H9 (cell line): Measurements from ENCODE around the gene GPATCH1. TPM values are rescaled to one million over a fixed set of nuclear protein-coding genes. Genes with fewer than 3 reads are reported as not detected.

Source experiments
- DNase-seq: peaks from one replicate; pipeline ENCODE4 v3.0.0-alpha.2; 2017
- H2AFZ ChIP-seq: one replicate; pipeline ENCODE4 v1.6.1; 2013; ENCODE audit warnings: mild to moderate bottlenecking, low read length, control low read depth, moderate library complexity
- H2AK5ac ChIP-seq: 2 replicates; pipeline ENCODE4 v1.6.1; 2013; ENCODE audit warnings: low read length, control low read depth, mixed read lengths; ENCODE audit not compliant: insufficient read length
- H2BK120ac ChIP-seq: one replicate; pipeline ENCODE4 v1.6.1; 2013; ENCODE audit warnings: low read depth, mild to moderate bottlenecking, low read length, control low read depth, inconsistent platforms; ENCODE audit not compliant: poor library complexity, severe bottlenecking
- H2BK12ac ChIP-seq: 2 replicates; pipeline ENCODE4 v1.6.1; 2013; ENCODE audit warnings: low read length, control low read depth, mixed read lengths, low read depth; ENCODE audit not compliant: insufficient read length
- H2BK15ac ChIP-seq: 2 replicates; pipeline ENCODE4 v1.6.1; 2013; ENCODE audit warnings: low read depth, low read length, control low read depth
- H2BK20ac ChIP-seq: one replicate; pipeline ENCODE4 v1.6.1; 2013; ENCODE audit warnings: low read depth, mild to moderate bottlenecking, low read length, control low read depth, inconsistent platforms; ENCODE audit not compliant: poor library complexity, severe bottlenecking
- H2BK5ac ChIP-seq: 2 replicates; pipeline ENCODE4 v1.6.1; 2013; ENCODE audit warnings: low read length, control low read depth, mixed read lengths; ENCODE audit not compliant: insufficient read length
- H3K14ac ChIP-seq: 2 replicates; pipeline ENCODE4 v1.6.1; 2013; ENCODE audit warnings: low read length, control low read depth; ENCODE audit not compliant: insufficient read depth
- H3K18ac ChIP-seq: 2 replicates; pipeline ENCODE4 v1.6.1; 2013; ENCODE audit warnings: low read depth, mild to moderate bottlenecking, mixed read lengths, low read length, control low read depth; ENCODE audit not compliant: insufficient read length
- H3K23ac ChIP-seq: 2 replicates; pipeline ENCODE4 v1.6.1; 2013; ENCODE audit warnings: low read length, control low read depth, mixed read lengths, low read depth; ENCODE audit not compliant: insufficient read length
- H3K23me2 ChIP-seq: 2 replicates; pipeline ENCODE4 v1.6.1; 2013; ENCODE audit warnings: low read depth, mild to moderate bottlenecking, mixed read lengths, low read length, control low read depth; ENCODE audit not compliant: insufficient read length, poor library complexity, severe bottlenecking
- H3K27ac ChIP-seq: 2 replicates; pipeline ENCODE4 v1.5.1; 2013; ENCODE audit warnings: low read length, control low read depth, mixed read lengths, low read depth; ENCODE audit not compliant: insufficient read length
- H3K27me3 ChIP-seq: 2 replicates; pipeline ENCODE4 v1.6.1; 2013; ENCODE audit warnings: low read length, control low read depth, inconsistent platforms; ENCODE audit not compliant: insufficient read depth
- H3K4ac ChIP-seq: 2 replicates; pipeline ENCODE4 v1.6.1; 2013; ENCODE audit warnings: low read depth, mild to moderate bottlenecking, control low read depth, inconsistent platforms, low read length, moderate library complexity
- H3K4me1 ChIP-seq: 2 replicates; pipeline ENCODE4 v1.6.1; 2013; ENCODE audit warnings: low read length, control low read depth, inconsistent platforms; ENCODE audit not compliant: insufficient read depth
- H3K4me2 ChIP-seq: 2 replicates; pipeline ENCODE4 v1.6.1; 2013; ENCODE audit warnings: low read length, control low read depth, mixed read lengths; ENCODE audit not compliant: insufficient read length, insufficient read depth
- H3K56ac ChIP-seq: 2 replicates; pipeline ENCODE4 v1.6.1; 2013; ENCODE audit warnings: low read depth, mild to moderate bottlenecking, mixed read lengths, low read length, control low read depth; ENCODE audit not compliant: insufficient read length
- H3K79me1 ChIP-seq: 2 replicates; pipeline ENCODE4 v1.6.1; 2013; ENCODE audit warnings: low read depth, mild to moderate bottlenecking, moderate library complexity, low read length, control low read depth, inconsistent platforms; ENCODE audit not compliant: insufficient read depth, poor library complexity, severe bottlenecking
- H3K79me2 ChIP-seq: 2 replicates; pipeline ENCODE4 v1.6.1; 2013; ENCODE audit warnings: low read length, control low read depth, inconsistent platforms; ENCODE audit not compliant: insufficient read depth
- H3K9ac ChIP-seq: 2 replicates; pipeline ENCODE4 v1.6.1; 2013; ENCODE audit warnings: low read length, control low read depth, mixed read lengths; ENCODE audit not compliant: insufficient read length; ENCODE audit errors: extremely low read depth
- H3K9me3 ChIP-seq: one replicate; pipeline ENCODE4 v1.6.1; 2013; ENCODE audit warnings: low read depth, low read length, inconsistent platforms; ENCODE audit not compliant: control insufficient read depth
- H3T11ph ChIP-seq: one replicate; pipeline ENCODE4 v1.6.1; 2013; ENCODE audit warnings: mild to moderate bottlenecking, low read length, control low read depth, inconsistent platforms
- H4K20me1 ChIP-seq: one replicate; pipeline ENCODE4 v1.6.1; 2013; ENCODE audit not compliant: control insufficient read depth, insufficient read length, insufficient read depth
- H4K5ac ChIP-seq: 2 replicates; pipeline ENCODE4 v1.6.1; 2013; ENCODE audit warnings: low read depth, mild to moderate bottlenecking, mixed read lengths, low read length, control low read depth; ENCODE audit not compliant: insufficient read length
- H4K8ac ChIP-seq: replicated peaks from 2 replicates; pipeline ENCODE4 v1.6.1; 2013; ENCODE audit warnings: low read length, control low read depth, mixed read lengths, low read depth; ENCODE audit not compliant: insufficient read length
- H4K91ac ChIP-seq: 2 replicates; pipeline ENCODE4 v1.6.1; 2013; ENCODE audit warnings: low read depth, mild to moderate bottlenecking, moderate library complexity, mixed read lengths, low read length, control low read depth; ENCODE audit not compliant: insufficient read length
- H3K27ac Mint-ChIP-seq, 3 experiments: 2 replicates in 2 of 3; 3 replicates in 1 of 3; pipeline ENCODE4 v1.8.0; 2020 to 2021; ENCODE audit warnings: mixed read lengths in 3 of 3, mild to moderate bottlenecking in 1 of 3, moderate library complexity in 1 of 3
- H3K27me3 Mint-ChIP-seq: 2 replicates; pipeline ENCODE4 v1.8.0; 2021; ENCODE audit warnings: low read depth, mild to moderate bottlenecking, moderate library complexity, mixed read lengths
- H3K36me3 Mint-ChIP-seq, 3 experiments: 2 replicates in 2 of 3; 3 replicates in 1 of 3; pipeline ENCODE4 v1.8.0; 2020 to 2021; ENCODE audit warnings: low read depth in 3 of 3, mixed read lengths in 3 of 3; ENCODE audit not compliant: insufficient read depth in 1 of 3
- H3K4me1 Mint-ChIP-seq, 2 experiments: 2 replicates each; pipeline ENCODE4 v1.8.0; 2020; ENCODE audit warnings: mixed read lengths in 2 of 2
- H3K4me3 Mint-ChIP-seq, 2 experiments: 2 replicates in 1 of 2; 3 replicates in 1 of 2; pipeline ENCODE4 v1.8.0; 2020 to 2021; ENCODE audit warnings: mild to moderate bottlenecking in 2 of 2, mixed read lengths in 2 of 2, moderate library complexity in 1 of 2
- H3K9me3 Mint-ChIP-seq, 2 experiments: 2 replicates in 1 of 2; 3 replicates in 1 of 2; pipeline ENCODE4 v1.8.0; 2020; ENCODE audit warnings: mild to moderate bottlenecking in 2 of 2, mixed read lengths in 2 of 2, moderate library complexity in 1 of 2
- WGBS: extraction: QIAGEN DNeasy Blood & Tissue Kit; methylation state at CpG from one replicate; pipeline ENCODE4 v1.1.7; 2013; ENCODE audit warnings: missing lambda C conversion rate, low lambda C conversion rate, mixed read lengths; ENCODE audit not compliant: insufficient read length; ENCODE audit errors: extremely low coverage; 5-methylcytosine and 5-hydroxymethylcytosine counted together
- total RNA-seq: library from RNA; stranded (reverse); gene quantifications from 2 replicates; pipeline ENCODE4 v1.2.1, GENCODE V29; 2021
- TF ChIP-seq, protein P1 (sequence below): fragments of 200-600 bp; sonication (generic); conservative IDR thresholded peaks from 3 replicates; pipeline ENCODE4 v1.8.0; 2021; ENCODE audit warnings: antibody characterized with exemption, mild to moderate bottlenecking

The GPATCH1 gene
- total RNA-seq, 1 experiment from 2014 or later = 11.7 TPM

DNA sequence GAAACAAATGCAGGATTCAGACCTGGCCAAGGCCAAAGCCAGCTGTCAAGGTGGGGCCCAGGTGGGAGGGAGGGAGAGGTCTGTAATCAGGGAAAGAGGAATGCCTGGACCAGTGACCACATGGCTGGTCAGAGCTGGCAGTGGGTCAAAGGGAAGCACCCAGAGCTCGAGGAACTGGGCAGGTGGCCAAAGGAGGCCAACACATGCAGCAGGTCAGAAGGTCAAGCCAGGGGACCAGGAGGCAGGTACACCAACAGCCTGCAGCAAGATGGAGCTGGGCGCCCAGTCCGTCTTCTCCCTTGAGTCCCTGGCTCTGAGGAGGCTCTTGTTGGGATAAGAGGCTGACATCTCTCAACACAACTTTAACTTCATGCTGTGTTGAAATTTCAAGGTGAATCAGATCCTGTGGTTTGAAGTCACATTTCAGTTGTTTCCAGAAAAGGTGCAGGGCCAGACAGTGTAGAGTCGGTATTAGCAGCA is 17.1 kb downstream of the GPATCH1 start:
- H3K23ac ChIP-seq = no peak overlapping the region
- no peak overlapping the region for H2BK20ac ChIP-seq
- no peak overlapping the region for H3K18ac ChIP-seq
- no peak overlapping the region for H3K9ac ChIP-seq
- Mint-ChIP-seq H3K27ac (no peak overlapping the region), H3K9me3 (no peaks in the 10 kb centered on the region), H3K4me1 (no peaks in the 10 kb centered on the region), H3K4me3 (no peak overlapping the region), H3K36me3 (peaks cover 4 to 75% (median 60%) of the 10 kb centered on the region in 3 experiments; a peak in 6 of 7 replicates), H3K27me3 (no peaks in the 10 kb centered on the region)
- H2AFZ ChIP-seq = no peak overlapping the region
- no peak overlapping the region for H2BK120ac ChIP-seq
- H3K56ac ChIP-seq = no peak overlapping the region
- no peaks in the 10 kb centered on the region for H4K20me1 ChIP-seq
- no peak overlapping the region for H4K91ac ChIP-seq
- H2AK5ac ChIP-seq = no peak overlapping the region
- DNase-seq = no peak
- WGBS = no CpG with 5 or more reads among the region's 4 CpGs
- H3K79me2 ChIP-seq = no peaks in the 10 kb centered on the region; the same call in 1 of the 2 replicates
- no peak overlapping the region for H3K4ac ChIP-seq
- H2BK5ac ChIP-seq = no peak overlapping the region
- H3K4me2 ChIP-seq = no peak overlapping the region
- H4K8ac ChIP-seq = no peak overlapping the region
- no peaks in the 10 kb centered on the region for H3K9me3 ChIP-seq
- H3K27me3 ChIP-seq = no peaks in the 10 kb centered on the region
- TF ChIP-seq, protein P1, sequence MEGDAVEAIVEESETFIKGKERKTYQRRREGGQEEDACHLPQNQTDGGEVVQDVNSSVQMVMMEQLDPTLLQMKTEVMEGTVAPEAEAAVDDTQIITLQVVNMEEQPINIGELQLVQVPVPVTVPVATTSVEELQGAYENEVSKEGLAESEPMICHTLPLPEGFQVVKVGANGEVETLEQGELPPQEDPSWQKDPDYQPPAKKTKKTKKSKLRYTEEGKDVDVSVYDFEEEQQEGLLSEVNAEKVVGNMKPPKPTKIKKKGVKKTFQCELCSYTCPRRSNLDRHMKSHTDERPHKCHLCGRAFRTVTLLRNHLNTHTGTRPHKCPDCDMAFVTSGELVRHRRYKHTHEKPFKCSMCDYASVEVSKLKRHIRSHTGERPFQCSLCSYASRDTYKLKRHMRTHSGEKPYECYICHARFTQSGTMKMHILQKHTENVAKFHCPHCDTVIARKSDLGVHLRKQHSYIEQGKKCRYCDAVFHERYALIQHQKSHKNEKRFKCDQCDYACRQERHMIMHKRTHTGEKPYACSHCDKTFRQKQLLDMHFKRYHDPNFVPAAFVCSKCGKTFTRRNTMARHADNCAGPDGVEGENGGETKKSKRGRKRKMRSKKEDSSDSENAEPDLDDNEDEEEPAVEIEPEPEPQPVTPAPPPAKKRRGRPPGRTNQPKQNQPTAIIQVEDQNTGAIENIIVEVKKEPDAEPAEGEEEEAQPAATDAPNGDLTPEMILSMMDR = no peak
- H3K27ac ChIP-seq = no peak overlapping the region
- H3K14ac ChIP-seq = no peak overlapping the region
- H3K4me1 ChIP-seq = no peaks in the 10 kb centered on the region
- H4K5ac ChIP-seq = no peak overlapping the region
- H2BK15ac ChIP-seq = no peak overlapping the region
- H3K23me2 ChIP-seq = no peaks in the 10 kb centered on the region
- H2BK12ac ChIP-seq = no peak overlapping the region
- H3T11ph ChIP-seq = no peak overlapping the region
- no peaks in the 10 kb centered on the region for H3K79me1 ChIP-seq
